Measurements from ENCODE around the gene USP2.
A peak's percentile ranks its signal among the peaks of the same experiment; 100 is the strongest.

Gene USP2

GRCh38 chr11:119335091-119335654 lies 46.3 kb downstream of the USP2 start:
- peaks cover 3% of the 10 kb centered on the region for H3K27me3 ChIP-seq (ENCODE audit: insufficient read depth, poor library complexity, severe bottlenecking)
- TF ChIP-seq REST (IDR thresholded peaks at IDR 0.05; ENCODE audit: insufficient replicate concordance, low read depth) (no peak), GABPA (IDR thresholded peaks at IDR 0.05; ENCODE audit: low read depth) (no peak), CTCF (IDR thresholded peaks at IDR 0.05; ENCODE audit: insufficient read depth, low read length) (no peak), SPI1 (IDR thresholded peaks at IDR 0.05; ENCODE audit: borderline replicate concordance, low read depth) (no peak), POLR2AphosphoS5 (IDR thresholded peaks at IDR 0.05; ENCODE audit: low read depth) (no peak)
- H3K27ac ChIP-seq (replicated peaks) = peak overlapping the region; percentile 82; the same call in 1 of the 2 replicates
- peak overlapping the region; percentile 92 for H3K4me3 ChIP-seq (replicated peaks; ENCODE audit: insufficient read depth, low read length)
- DNase-seq (ENCODE audit: low read depth in 1 of 2, low spot score in 1 of 2) = no peak

- H3K27me3 ChIP-seq (ENCODE audit: insufficient read depth, poor library complexity, severe bottlenecking) = no peaks in the 10 kb centered on the region
- TF ChIP-seq GABPA (IDR thresholded peaks at IDR 0.05; ENCODE audit: low read depth) (no peak), POLR2AphosphoS5 (IDR thresholded peaks at IDR 0.05; ENCODE audit: low read depth) (peak; percentile 81; the same call in 1 of the 2 replicates), SPI1 (IDR thresholded peaks at IDR 0.05; ENCODE audit: borderline replicate concordance, low read depth) (no peak), REST (IDR thresholded peaks at IDR 0.05; ENCODE audit: insufficient replicate concordance, low read depth) (peak; percentile 3), CTCF (IDR thresholded peaks at IDR 0.05; ENCODE audit: insufficient read depth, low read length) (no peak)
- H3K27ac ChIP-seq (replicated peaks) = peak within 1 kb of the TSS; percentile 82
- peak within 1 kb of the TSS; percentile 92 for H3K4me3 ChIP-seq (replicated peaks; ENCODE audit: insufficient read depth, low read length)
- peak; percentile 95 to 98 for DNase-seq (ENCODE audit: low read depth in 1 of 2, low spot score in 1 of 2)
Observed at GRCh38 chr11:119334174-119334930, 47.1 kb downstream of the USP2 start, which contains the start of gene RNF26. TSS of gene RNF26 (plus strand) at chr11:119334527. CDS start at chr11:119335123, 596 bp downstream.

GRCh38 chr11:119332111-119332765 lies 49.3 kb downstream of the USP2 start:
- H3K27ac ChIP-seq (replicated peaks) = no peak overlapping the region
- TF ChIP-seq SPI1 (IDR thresholded peaks at IDR 0.05; ENCODE audit: borderline replicate concordance, low read depth) (no peak), GABPA (IDR thresholded peaks at IDR 0.05; ENCODE audit: low read depth) (no peak), REST (IDR thresholded peaks at IDR 0.05; ENCODE audit: insufficient replicate concordance, low read depth) (no peak), POLR2AphosphoS5 (IDR thresholded peaks at IDR 0.05; ENCODE audit: low read depth) (no peak), CTCF (IDR thresholded peaks at IDR 0.05; ENCODE audit: insufficient read depth, low read length) (no peak)
- no peak for DNase-seq (ENCODE audit: low read depth in 1 of 2, low spot score in 1 of 2)

More at GRCh38 chr11:119332111-119332765, 49.3 kb downstream of the USP2 start:
- no peaks in the 10 kb centered on the region for H3K27me3 ChIP-seq (ENCODE audit: insufficient read depth, poor library complexity, severe bottlenecking)
- H3K4me3 ChIP-seq (replicated peaks; ENCODE audit: insufficient read depth, low read length) = no peak overlapping the region

All from HL-60 (cell line).